ENCODE measurements around the gene IGFALS.

IGFALS gene

GRCh38 chr16:1771864-1772361 is 21.6 kb downstream of the IGFALS start:
- Mint-ChIP-seq H3K36me3 (peaks cover 38 to 40% of the 10 kb centered on the region in 2 donors), H3K27ac (peak overlapping the region; percentile 98), H3K9me3 (no peaks in the 10 kb centered on the region), H3K4me1 (peaks cover 21 to 50% of the 10 kb centered on the region in 2 donors), H3K27me3 (no peaks in the 10 kb centered on the region), H3K4me3 (peak overlapping the region; percentile 91 to 99)
- ATAC-seq (replicated peaks) = no peak
- DNase-seq = no peak

- ATAC-seq (replicated peaks) (peak; percentile 50 to 60), DNase-seq (peak; percentile 64)
- Mint-ChIP-seq H3K9me3 (no peaks in the 10 kb centered on the region), H3K4me3 (peak within 1 kb of the TSS; percentile 91 to 99), H3K27ac (peak within 1 kb of the TSS; percentile 98), H3K4me1 (peaks cover 21 to 50% of the 10 kb centered on the region in 2 donors), H3K27me3 (no peaks in the 10 kb centered on the region), H3K36me3 (peaks cover 38 to 41% of the 10 kb centered on the region in 2 donors)
These were observed 22.2 kb downstream of the IGFALS start, which contains the start of gene NME3 for GRCh38 chr16:1771188-1771863. Gene NME3, minus strand, starts transcription at chr16:1771543. Its CDS starts 9 bp downstream, at chr16:1771534.

GRCh38 chr16:1770328-1771187 is 22.9 kb downstream of the IGFALS start:
- Mint-ChIP-seq H3K9me3 (no peaks in the 10 kb centered on the region), H3K4me1 (peaks cover 21 to 50% of the 10 kb centered on the region in 2 donors), H3K27me3 (no peaks in the 10 kb centered on the region), H3K36me3 (peaks cover 36 to 41% of the 10 kb centered on the region in 2 donors), H3K27ac (peak overlapping the region; percentile 93), H3K4me3 (peak overlapping the region; percentile 91 to 99)
- DNase-seq = peak; percentile 66
- ATAC-seq (replicated peaks) = peak; percentile 46 to 51

GRCh38 chr16:1769402-1770300 is 23.9 kb downstream of the IGFALS start:
- Mint-ChIP-seq H3K4me1 (peaks cover 21 to 45% of the 10 kb centered on the region in 2 donors), H3K27me3 (no peaks in the 10 kb centered on the region), H3K9me3 (no peaks in the 10 kb centered on the region), H3K4me3 (peak overlapping the region; percentile 91 to 99), H3K36me3 (peaks cover 38 to 44% of the 10 kb centered on the region in 2 donors), H3K27ac (peak overlapping the region; percentile 93)
- ATAC-seq (replicated peaks) (no peak), DNase-seq (no peak)

GRCh38 chr16:1768767-1769401 is 24.6 kb downstream of the IGFALS start:
- Mint-ChIP-seq H3K4me1 (peaks cover 20 to 38% of the 10 kb centered on the region in 2 donors), H3K36me3 (peaks cover 38 to 44% of the 10 kb centered on the region in 2 donors), H3K27ac (peak overlapping the region; percentile 80), H3K4me3 (peak overlapping the region in 1 of 2 donors; percentile 25), H3K27me3 (no peaks in the 10 kb centered on the region), H3K9me3 (no peaks in the 10 kb centered on the region)
- no peak for ATAC-seq (replicated peaks)
- DNase-seq = no peak

GRCh38 chr16:1768061-1768766 is 25.3 kb downstream of the IGFALS start:
- Mint-ChIP-seq H3K36me3 (peaks cover 38 to 44% of the 10 kb centered on the region in 2 donors), H3K4me1 (peaks cover 18 to 36% of the 10 kb centered on the region in 2 donors), H3K27ac (peak overlapping the region; percentile 84), H3K4me3 (peak overlapping the region in 1 of 2 donors; percentile 8), H3K9me3 (no peaks in the 10 kb centered on the region), H3K27me3 (no peaks in the 10 kb centered on the region)
- DNase-seq = no peak
- ATAC-seq (replicated peaks) = no peak

- DNase-seq = no peak
- H3K36me3 Mint-ChIP-seq = peaks cover 41 to 48% of the 10 kb centered on the region in 2 donors
- H3K27me3 Mint-ChIP-seq = no peaks in the 10 kb centered on the region
- H3K27ac Mint-ChIP-seq = peak overlapping the region; percentile 59
- no peak for ATAC-seq (replicated peaks)
- H3K4me1 Mint-ChIP-seq = peaks cover 17 to 35% of the 10 kb centered on the region in 2 donors
- H3K9me3 Mint-ChIP-seq = no peaks in the 10 kb centered on the region
- peak overlapping the region in 1 of 2 donors; percentile 6 for H3K4me3 Mint-ChIP-seq
These were observed 26.1 kb downstream of the IGFALS start for GRCh38 chr16:1767116-1767994.

GRCh38 chr16:1766701-1767100 is 26.8 kb downstream of the IGFALS start:
- peaks cover 11 to 28% of the 10 kb centered on the region in 2 donors for H3K4me1 Mint-ChIP-seq
- no peak overlapping the region for H3K27ac Mint-ChIP-seq
- DNase-seq (no peak), ATAC-seq (replicated peaks) (no peak)
- no peaks in the 10 kb centered on the region for H3K9me3 Mint-ChIP-seq
- H3K36me3 Mint-ChIP-seq = peaks cover 41 to 48% of the 10 kb centered on the region in 2 donors
- no peaks in the 10 kb centered on the region for H3K27me3 Mint-ChIP-seq
- no peak overlapping the region for H3K4me3 Mint-ChIP-seq

GRCh38 chr16:1766231-1766630 is 27.3 kb downstream of the IGFALS start:
- H3K27me3 Mint-ChIP-seq = no peaks in the 10 kb centered on the region

GRCh38 chr16:1765826-1766225 is 27.7 kb downstream of the IGFALS start:
- DNase-seq = no peak
- ATAC-seq (replicated peaks) = no peak
- H3K27me3 Mint-ChIP-seq = no peaks in the 10 kb centered on the region
- H3K27ac Mint-ChIP-seq = peak overlapping the region; percentile 56
- peaks cover 11 to 26% of the 10 kb centered on the region in 2 donors for H3K4me1 Mint-ChIP-seq
- H3K4me3 Mint-ChIP-seq = no peak overlapping the region
- peaks cover 48 to 55% of the 10 kb centered on the region in 2 donors for H3K36me3 Mint-ChIP-seq
- H3K9me3 Mint-ChIP-seq = no peaks in the 10 kb centered on the region

More at GRCh38 chr16:1766231-1766630, 27.3 kb downstream of the IGFALS start:
- ATAC-seq (replicated peaks) (no peak), DNase-seq (no peak)
- Mint-ChIP-seq H3K36me3 (peaks cover 44 to 52% of the 10 kb centered on the region in 2 donors), H3K9me3 (no peaks in the 10 kb centered on the region), H3K4me1 (peaks cover 11 to 26% of the 10 kb centered on the region in 2 donors), H3K27ac (peak overlapping the region; percentile 56), H3K4me3 (no peak overlapping the region)

- H3K27me3 Mint-ChIP-seq = no peaks in the 10 kb centered on the region
- H3K27ac Mint-ChIP-seq = peak overlapping the region; percentile 59
- DNase-seq = no peak
- H3K4me3 Mint-ChIP-seq = no peak overlapping the region
- no peaks in the 10 kb centered on the region for H3K9me3 Mint-ChIP-seq
- H3K36me3 Mint-ChIP-seq = peaks cover 45 to 55% of the 10 kb centered on the region in 2 donors
- no peak for ATAC-seq (replicated peaks)
- peaks cover 6 to 20% of the 10 kb centered on the region in 2 donors for H3K4me1 Mint-ChIP-seq
These were observed 28.5 kb downstream of the IGFALS start for GRCh38 chr16:1764971-1765370.
